Right forelimb (tissue), 1 donor: ENCODE data around the gene PITX3.

ENCODE experiments used
- DNase-seq: peaks from one replicate; pipeline ENCODE4 v3.0.0-alpha.2; 2018

The PITX3 gene

GRCh38 chr10:102241444-102242117 is at the start of gene PITX3:
PITX3 (minus strand) TSS chr10:102241512; CDS start chr10:102232080, 9,432 bp downstream.
- DNase-seq: peak; percentile 99

DNA sequence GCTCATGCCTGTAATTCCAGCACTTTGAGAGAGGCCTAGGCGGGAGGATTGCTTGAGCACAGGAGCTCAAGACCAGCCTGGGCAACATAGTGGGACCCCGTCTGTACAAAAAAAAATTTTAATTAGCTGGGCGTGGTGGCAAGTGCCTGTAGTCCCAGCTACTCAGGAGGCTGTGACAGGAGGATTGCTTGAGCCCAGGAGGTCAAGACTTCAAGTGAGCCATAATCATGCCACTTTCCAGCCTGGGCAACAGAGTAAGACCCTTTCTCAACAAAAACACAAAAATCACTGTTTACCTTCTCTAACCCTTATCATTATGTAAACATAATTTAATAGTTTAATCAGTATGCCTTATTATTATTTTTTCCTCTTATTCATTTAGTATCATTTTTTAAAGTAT is 48.5 kb upstream of the PITX3 start:
- DNase-seq: no peak

DNA sequence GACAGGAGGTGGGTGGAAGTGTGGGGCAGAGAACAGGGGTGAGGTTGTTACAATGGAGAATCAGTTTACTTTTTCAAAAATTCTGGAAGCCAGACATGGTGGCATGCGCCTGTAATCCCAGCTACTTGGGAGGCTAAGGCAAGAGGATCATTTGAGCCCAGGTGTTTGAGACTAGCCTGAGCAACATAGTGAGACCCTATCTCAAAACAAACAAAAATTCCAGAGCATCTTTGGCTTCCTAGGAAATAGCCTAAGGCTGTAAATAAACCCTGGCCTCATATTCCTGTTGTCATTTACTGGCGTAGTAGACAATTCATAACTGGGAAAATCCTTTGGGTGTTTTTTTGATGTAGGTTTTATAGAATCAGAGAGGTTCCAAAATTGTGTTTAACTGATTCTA is 48.0 kb upstream of the PITX3 start:
- no peak for DNase-seq

DNA sequence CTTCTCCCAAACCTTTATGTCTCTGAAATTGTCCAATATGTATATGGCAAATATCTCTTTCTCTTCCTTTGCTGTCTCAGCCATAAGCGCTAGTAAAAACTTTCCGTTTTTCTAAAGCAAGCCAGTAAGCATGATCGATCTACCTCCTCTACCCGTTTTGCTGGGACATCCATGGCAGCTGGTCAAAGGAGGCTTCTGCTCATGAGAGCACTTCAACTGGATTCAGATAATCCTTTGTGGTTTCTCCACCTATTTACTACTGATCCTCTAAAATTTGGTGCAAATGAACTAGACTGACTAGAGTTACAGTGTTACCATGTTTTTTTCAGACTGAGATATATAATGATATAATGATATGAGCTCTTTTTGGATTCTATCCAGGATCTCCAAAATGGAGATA is 46.7 kb upstream of the PITX3 start:
- no peak for DNase-seq

DNA sequence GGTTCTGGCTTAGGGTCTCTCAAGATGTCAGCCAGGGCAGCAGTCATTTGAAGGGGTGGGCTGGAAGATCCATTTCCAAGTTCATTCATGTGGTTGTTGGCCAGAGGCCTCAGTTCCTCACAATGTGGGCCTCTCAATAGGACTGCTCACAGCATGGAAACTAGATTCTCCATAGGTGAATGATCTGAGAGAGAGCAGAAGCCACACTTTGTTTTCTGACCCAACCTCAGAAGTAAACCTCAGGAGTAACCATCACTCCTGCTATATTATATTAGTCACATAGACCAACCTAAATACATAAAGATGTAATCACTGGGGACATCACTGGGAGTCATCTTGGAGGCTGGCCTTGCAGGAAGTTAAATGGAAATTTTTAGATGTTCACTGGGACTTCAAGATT is 46.2 kb upstream of the PITX3 start:
- DNase-seq: no peak

GRCh38 chr10:102286216-102286615 is 44.9 kb upstream of the PITX3 start:
- no peak for DNase-seq

- no peak for DNase-seq
Measured at GRCh38 chr10:102285133-102285532, 43.8 kb upstream of the PITX3 start.

DNA sequence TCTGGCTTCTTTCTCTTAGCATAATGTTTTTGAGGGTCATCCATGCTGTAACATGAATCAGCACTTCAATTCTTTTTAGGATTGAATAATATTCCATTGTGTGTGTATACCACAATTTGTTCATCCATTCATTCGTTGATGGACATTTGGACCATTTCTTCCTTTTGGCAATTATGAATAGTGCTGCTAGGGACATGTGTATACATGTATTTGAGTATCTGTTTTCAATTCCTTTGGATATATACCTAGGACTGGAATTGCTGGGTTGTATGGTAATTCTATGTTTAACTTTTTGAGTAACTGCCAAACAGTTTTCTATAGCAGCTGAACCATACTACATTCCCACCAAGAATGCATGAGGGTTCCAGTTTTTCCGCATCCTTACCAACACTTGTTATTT is 43.2 kb upstream of the PITX3 start:
- DNase-seq: no peak

GRCh38 chr10:102283890-102284289 is 42.6 kb upstream of the PITX3 start:
- DNase-seq: no peak

- DNase-seq: no peak
Measured at GRCh38 chr10:102283488-102283887, 42.2 kb upstream of the PITX3 start.

DNA sequence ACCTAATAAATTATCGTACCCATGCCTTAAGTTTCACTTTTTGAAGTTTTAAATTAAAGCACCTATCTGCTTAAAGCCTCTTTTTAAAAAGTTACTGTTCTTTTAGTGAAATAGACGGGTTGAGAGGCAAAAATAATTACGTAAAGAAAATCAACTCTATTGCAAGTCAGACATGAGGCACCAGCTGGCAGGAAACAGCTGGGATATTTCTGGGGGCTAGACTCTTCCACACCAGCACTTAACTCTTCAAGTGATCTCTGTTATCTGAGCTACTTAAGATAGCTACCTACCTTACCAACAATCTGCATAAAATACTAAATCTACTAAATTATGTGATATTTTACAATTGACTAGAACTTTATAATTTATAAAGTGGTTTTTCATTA is 39.8 kb upstream of the PITX3 start:
- no peak for DNase-seq

GRCh38 chr10:102280397-102281101 is 39.2 kb upstream of the PITX3 start:
- DNase-seq: peak; percentile 70

DNA sequence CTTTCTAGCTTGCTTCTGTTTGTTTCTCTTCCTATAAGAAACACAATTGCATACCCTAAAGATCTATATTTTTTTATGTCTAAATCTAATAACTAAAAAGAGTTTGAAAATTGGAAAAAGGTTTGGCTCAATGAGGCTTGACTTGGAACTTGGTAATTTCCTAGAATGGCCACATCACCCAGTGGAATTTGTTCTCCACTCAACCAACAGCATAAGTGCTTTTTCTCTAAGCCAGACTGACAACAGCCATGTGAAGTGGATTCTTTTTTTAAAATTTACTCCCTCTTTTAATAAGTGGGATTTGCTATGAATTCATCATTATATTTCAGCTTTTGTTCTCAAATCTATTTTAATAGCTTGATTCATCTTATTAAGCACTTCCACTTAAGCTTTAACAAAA is 37.8 kb upstream of the PITX3 start:
- no peak for DNase-seq

DNA sequence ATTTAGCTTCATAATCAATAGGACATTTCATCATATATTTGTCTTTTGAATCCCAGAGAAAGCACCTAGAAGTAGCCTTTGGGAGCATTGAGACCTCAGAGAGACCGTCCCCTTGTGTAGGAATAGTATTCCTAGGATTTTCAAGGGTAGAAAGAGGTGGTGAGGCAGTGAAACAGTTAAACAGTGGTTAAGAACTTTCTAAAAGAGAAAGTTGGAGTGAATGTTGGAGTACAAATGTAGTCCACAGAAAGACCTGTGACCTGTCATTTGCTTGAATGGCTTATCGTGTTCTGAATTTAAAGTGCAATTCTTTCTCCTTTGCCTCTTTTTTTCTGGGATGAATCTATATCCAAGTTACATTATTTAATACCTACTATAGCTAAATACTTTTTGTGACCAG is 34.0 kb upstream of the PITX3 start:
- no peak for DNase-seq

GRCh38 chr10:102274062-102274461 is 32.8 kb upstream of the PITX3 start:
- DNase-seq: no peak

DNA sequence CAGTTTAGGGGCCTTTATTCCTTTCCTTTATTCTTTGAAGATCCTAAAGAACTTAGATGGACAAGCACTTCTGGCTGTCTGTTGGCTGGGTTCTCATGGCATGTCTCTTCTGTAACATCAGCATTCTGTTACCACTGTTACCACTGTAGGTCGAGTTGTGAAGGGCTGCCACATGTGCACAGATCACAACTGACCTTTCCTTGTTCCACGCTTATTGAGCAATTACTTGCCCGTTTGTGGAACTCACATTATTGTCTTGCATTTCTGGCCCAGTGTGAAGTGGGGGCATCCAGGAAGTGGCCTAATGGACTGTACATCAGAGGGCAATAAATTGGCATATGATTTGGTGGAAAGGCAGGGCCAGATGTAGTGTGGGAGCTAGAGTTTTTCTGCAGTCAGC is 27.7 kb upstream of the PITX3 start:
- DNase-seq: peak; percentile 46

DNA sequence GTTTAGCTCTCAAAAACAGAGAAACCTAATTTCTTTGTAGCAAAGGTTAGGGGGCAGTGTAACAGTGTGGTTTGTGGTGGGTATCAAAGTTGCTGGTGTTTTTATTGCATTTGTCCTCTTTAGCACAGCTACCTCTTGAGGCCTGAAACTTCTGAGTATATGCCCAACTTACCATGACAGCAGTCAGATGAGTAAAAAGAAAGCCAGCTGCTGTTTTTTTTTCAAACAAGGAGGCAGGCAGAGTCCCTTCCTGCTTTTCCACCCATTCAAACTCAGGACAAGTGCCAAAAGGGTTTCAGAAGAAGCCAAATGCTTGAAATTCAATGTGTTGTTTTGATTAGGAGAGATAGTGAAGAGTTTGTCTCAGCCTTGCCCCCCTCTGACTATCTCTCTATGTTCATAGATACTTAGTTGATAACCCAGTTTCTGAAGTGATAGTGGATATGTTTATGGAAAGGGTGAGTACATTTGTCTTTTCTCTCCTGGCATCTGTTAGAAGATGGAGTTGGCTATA is 27.1 kb upstream of the PITX3 start:
- no peak for DNase-seq

- no peak for DNase-seq
Measured at GRCh38 chr10:102267748-102268147, 26.4 kb upstream of the PITX3 start.

DNA sequence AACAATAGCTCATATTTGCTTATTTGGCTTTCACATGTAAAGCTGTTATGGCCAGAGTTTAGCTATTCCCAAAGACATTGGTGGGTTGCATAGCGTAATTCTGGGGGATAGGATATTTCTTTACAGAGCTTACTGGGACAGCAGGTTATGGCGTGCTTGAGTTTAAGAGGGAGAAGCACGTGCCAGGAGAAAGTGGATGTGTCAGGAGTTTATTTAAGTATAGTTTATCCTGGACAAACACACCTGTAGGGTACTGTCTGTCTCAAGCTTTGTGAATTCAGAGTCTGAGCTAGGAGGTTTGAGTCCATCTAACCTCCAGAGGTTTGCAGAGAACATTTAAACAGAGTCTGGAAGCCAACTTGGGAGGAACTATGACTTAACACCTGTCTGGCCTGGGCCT is 25.4 kb upstream of the PITX3 start:
- DNase-seq: no peak

DNA sequence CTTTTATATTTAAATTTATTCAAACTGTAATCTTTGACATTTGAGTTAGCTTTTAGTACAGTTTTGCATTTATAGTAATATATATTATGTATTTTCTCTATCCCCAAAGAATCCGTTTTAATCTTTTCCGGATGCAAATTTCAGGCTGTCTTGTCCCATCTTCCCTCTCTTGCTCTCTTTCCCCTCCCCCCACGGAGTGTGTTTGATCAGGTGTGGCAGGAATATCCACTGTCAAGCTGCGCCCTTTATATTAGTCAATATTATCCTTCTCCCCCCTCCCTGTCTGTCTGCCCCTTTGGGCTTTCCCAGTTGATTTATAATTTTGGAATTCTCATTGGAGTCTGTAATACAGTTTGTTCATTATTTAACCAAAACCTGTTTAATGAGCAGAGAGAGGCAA is 23.1 kb upstream of the PITX3 start:
- no peak for DNase-seq

GRCh38 chr10:102262744-102263370 is 21.5 kb upstream of the PITX3 start:
- DNase-seq: no peak

DNA sequence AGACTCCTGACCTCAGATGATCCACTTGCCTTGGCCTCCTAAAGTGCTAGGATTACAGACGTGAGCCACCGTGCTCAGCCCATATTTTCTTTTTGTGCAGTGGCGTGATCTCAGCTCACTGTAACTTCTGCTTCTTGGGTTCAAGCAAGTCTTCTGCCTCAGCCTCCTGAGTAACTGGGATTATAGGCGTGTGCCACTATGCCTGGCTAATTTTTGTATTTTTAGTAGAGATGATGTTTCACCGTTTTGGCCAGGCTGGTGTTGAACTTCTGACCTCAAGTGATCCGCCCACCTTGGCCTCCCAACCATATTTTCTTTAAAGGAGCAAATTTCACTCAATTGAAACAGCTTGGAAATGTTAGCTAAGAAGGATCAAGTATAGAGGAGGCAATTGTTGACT is 20.5 kb upstream of the PITX3 start:
- DNase-seq: no peak

DNA sequence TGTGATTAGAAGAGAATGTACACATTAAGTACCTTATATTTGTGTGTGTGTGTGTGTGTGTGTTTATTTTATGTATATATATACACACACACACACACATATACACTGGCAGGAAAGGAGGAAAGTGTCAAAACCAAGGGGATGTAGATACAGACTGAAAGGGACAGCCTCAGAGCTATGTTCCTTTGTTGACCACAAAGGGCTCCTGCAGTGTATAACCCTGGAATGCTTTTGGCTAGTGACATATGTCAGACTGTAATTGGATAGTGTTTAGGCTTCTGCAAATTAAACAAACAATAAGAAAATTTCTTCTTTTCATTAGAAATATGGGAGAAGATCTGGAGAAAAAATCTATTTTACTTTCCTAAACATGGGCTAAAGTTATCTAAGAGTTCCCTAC is 19.9 kb upstream of the PITX3 start:
- no peak for DNase-seq

- DNase-seq: no peak
Measured at GRCh38 chr10:102255404-102255803, 14.1 kb upstream of the PITX3 start.
